ENCODE results near the gene RTP2.

Gene RTP2

GRCh38 chr3:187700249-187700648, 2.1 kb downstream of the RTP2 start:
- no peak overlapping the region for H3K4me3 Mint-ChIP-seq
- H3K36me3 Mint-ChIP-seq (ENCODE audit: low read depth), result no peaks in the 10 kb centered on the region
- no peaks in the 10 kb centered on the region for H3K4me1 Mint-ChIP-seq
- H3K27me3 Mint-ChIP-seq (ENCODE audit: low read depth, poor library complexity), result peaks cover 12% of the 10 kb centered on the region
- H3K27ac Mint-ChIP-seq, result no peak overlapping the region
- TF ChIP-seq CTCF (IDR thresholded peaks at IDR 0.05), result no peak
- DNase-seq, result no peak
- H3K9me3 Mint-ChIP-seq, result no peaks in the 10 kb centered on the region

GRCh38 chr3:187698499-187699399, 3.6 kb downstream of the RTP2 start:
- TF ChIP-seq CTCF (IDR thresholded peaks at IDR 0.05), result no peak
- no peaks in the 10 kb centered on the region for H3K36me3 Mint-ChIP-seq (ENCODE audit: low read depth)
- no peaks in the 10 kb centered on the region for H3K9me3 Mint-ChIP-seq
- peaks cover 12% of the 10 kb centered on the region for H3K27me3 Mint-ChIP-seq (ENCODE audit: low read depth, poor library complexity)
- no peak overlapping the region for H3K4me3 Mint-ChIP-seq
- DNase-seq, result no peak
- no peak overlapping the region for H3K27ac Mint-ChIP-seq
- no peaks in the 10 kb centered on the region for H3K4me1 Mint-ChIP-seq

DNA sequence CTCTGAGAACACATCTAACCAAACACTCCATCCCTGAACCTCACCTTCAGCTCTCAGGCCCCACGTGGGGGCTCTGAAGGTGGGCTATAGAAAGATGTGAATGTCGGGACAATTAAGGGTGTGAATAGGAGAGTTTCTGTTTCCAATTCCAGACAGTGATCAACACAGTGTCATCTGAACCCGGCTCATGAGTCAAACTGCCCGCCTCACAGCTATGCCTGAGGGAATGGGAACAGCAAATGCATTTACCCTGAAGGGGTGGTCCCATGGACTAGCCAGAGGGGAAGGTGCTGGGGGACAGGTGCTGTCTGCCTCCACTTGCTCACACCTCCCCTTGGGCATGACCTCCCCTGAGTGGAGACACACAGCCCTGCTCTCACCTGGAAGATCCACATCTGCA, 6.3 kb downstream of the RTP2 start:
- Mint-ChIP-seq H3K27ac (no peak overlapping the region), H3K36me3 (ENCODE audit: low read depth) (no peaks in the 10 kb centered on the region), H3K9me3 (no peaks in the 10 kb centered on the region), H3K4me1 (no peaks in the 10 kb centered on the region), H3K4me3 (no peak overlapping the region), H3K27me3 (ENCODE audit: low read depth, poor library complexity) (peaks cover 12% of the 10 kb centered on the region)
- no peak for DNase-seq
- TF ChIP-seq CTCF (IDR thresholded peaks at IDR 0.05), result no peak

DNA sequence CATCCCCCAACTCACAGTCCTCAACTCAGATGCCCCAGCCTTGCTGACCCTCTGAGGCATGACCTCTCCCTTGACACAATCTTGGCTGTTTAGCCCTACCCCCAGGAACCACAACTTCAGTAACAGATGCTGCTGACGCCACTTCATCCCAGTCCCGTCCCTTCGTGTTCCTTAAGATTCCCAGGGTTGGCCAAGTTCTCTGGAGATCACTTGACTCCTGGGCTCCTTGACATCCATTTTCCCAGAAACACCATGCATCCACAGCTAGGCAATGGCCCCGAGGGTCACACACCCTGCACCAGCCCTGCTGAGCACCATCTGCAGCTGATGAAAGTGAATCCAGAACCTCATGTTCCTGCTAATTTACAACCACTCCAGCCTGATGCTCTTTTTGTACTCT, 6.9 kb downstream of the RTP2 start:
- DNase-seq, result no peak
- no peak for TF ChIP-seq CTCF (IDR thresholded peaks at IDR 0.05)
- Mint-ChIP-seq H3K4me3 (no peak overlapping the region), H3K36me3 (ENCODE audit: low read depth) (no peaks in the 10 kb centered on the region), H3K4me1 (no peaks in the 10 kb centered on the region), H3K27ac (no peak overlapping the region), H3K9me3 (no peaks in the 10 kb centered on the region), H3K27me3 (ENCODE audit: low read depth, poor library complexity) (peaks cover 10% of the 10 kb centered on the region)

DNA sequence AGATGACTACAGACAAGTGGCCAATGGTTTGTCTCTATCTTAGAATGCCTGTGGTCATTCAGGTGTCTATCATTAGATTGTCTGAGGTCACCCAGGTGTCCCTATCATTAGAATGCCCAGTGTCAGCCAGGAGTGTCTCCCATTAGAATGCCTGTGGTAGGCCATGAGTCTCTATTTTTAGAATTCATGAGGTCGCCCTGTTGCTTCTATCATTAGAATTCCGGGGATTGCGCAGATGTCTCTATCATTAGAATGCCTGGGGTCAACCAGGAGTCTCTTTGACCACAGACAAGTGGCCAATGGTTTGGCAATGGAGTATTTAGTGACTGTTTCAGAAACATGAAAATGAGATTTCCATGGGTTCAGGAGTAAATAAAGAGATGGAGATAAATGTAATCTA, 7.6 kb downstream of the RTP2 start:
- Mint-ChIP-seq H3K4me3 (no peak overlapping the region), H3K27ac (no peak overlapping the region), H3K36me3 (ENCODE audit: low read depth) (no peaks in the 10 kb centered on the region), H3K4me1 (no peaks in the 10 kb centered on the region), H3K27me3 (ENCODE audit: low read depth, poor library complexity) (peaks cover 7% of the 10 kb centered on the region), H3K9me3 (no peaks in the 10 kb centered on the region)
- no peak for DNase-seq
- TF ChIP-seq CTCF (IDR thresholded peaks at IDR 0.05), result no peak

- H3K27me3 Mint-ChIP-seq (ENCODE audit: low read depth, poor library complexity), result peaks cover 10% of the 10 kb centered on the region
- H3K4me3 Mint-ChIP-seq, result no peak overlapping the region
- TF ChIP-seq CTCF (IDR thresholded peaks at IDR 0.05), result no peak
- H3K27ac Mint-ChIP-seq, result no peak overlapping the region
- no peaks in the 10 kb centered on the region for H3K4me1 Mint-ChIP-seq
- no peaks in the 10 kb centered on the region for H3K36me3 Mint-ChIP-seq (ENCODE audit: low read depth)
- H3K9me3 Mint-ChIP-seq, result no peaks in the 10 kb centered on the region
- no peak for DNase-seq
Measured at GRCh38 chr3:187693431-187693830, 8.9 kb downstream of the RTP2 start.

Data from nephron progenitor cell (in vitro differentiated cells).